ENCODE data around the gene TTC33.

TTC33 gene

DNA sequence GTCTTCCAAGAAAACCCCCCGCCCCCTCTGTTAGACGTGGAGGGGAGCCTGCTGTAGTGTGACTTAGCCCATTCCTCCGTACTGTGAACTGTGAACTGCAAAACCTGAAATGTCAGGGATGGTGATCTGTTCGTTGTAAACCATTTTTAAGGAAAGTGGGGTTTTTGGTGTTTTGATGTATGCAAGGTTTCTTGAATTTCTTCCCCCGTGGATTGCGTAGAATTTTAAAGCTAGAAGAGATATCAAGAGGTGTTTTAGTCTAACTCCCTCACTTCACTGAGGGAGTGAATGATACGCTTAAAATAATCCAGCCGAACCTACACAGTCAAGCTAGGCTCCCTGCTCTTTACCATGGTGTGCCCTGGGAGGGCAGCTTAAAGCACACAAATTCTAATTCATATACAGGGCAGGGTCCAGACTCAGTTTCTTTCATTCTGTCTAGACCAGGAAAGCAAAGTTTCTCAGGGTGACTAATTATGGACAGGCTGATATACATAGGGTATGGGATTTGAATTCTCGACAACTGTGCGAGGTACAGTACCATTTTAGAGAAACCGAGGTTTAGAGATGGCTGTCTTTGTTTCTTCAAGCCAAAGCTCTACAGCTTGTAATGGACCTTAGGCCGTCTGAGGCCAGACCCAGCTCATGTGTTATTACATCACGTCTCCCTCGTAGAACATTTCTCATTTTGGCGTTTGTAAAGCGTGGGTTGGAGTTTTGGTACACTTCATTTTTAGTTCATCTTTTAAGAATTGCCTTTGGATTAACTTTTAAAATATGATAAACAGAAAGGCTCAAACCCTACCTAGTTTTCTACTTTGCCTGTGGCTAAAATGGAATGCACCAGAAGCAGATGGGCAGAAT, 73.4 kb downstream of the TTC33 start:
- H3K4me3 ChIP-seq (ENCODE audit: low read depth, low read length) = no peak overlapping the region
- TF ChIP-seq, protein P1, sequence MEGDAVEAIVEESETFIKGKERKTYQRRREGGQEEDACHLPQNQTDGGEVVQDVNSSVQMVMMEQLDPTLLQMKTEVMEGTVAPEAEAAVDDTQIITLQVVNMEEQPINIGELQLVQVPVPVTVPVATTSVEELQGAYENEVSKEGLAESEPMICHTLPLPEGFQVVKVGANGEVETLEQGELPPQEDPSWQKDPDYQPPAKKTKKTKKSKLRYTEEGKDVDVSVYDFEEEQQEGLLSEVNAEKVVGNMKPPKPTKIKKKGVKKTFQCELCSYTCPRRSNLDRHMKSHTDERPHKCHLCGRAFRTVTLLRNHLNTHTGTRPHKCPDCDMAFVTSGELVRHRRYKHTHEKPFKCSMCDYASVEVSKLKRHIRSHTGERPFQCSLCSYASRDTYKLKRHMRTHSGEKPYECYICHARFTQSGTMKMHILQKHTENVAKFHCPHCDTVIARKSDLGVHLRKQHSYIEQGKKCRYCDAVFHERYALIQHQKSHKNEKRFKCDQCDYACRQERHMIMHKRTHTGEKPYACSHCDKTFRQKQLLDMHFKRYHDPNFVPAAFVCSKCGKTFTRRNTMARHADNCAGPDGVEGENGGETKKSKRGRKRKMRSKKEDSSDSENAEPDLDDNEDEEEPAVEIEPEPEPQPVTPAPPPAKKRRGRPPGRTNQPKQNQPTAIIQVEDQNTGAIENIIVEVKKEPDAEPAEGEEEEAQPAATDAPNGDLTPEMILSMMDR (IDR thresholded peaks at IDR 0.05; ENCODE audit: borderline replicate concordance, insufficient read depth, low read depth, low read length) = no peak

DNA sequence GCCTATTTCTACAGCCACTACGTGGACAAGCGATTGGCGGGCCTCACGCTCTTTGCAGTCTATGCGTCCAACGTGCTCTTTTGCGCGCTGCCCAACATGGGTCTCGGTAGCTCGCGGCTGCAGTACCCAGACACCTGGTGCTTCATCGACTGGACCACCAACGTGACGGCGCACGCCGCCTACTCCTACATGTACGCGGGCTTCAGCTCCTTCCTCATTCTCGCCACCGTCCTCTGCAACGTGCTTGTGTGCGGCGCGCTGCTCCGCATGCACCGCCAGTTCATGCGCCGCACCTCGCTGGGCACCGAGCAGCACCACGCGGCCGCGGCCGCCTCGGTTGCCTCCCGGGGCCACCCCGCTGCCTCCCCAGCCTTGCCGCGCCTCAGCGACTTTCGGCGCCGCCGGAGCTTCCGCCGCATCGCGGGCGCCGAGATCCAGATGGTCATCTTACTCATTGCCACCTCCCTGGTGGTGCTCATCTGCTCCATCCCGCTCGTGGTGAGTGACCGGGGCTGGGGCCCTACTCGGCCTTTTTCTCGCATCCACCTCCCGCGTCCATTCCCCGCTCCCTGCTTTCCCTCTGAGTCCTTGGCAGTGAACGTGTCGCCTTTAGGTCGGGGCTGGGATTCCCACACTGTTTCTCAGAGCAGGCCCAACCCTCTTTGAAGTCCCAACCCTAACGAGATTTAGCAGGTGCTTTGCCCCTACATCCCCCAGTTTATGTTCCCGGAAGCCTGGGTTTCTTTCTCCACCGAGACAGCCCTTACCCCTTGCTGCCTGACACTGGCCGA, 74.2 kb downstream of the TTC33 start:
- TF ChIP-seq, protein P1 (IDR thresholded peaks at IDR 0.05; ENCODE audit: borderline replicate concordance, insufficient read depth, low read depth, low read length) = no peak
- H3K4me3 ChIP-seq (ENCODE audit: low read depth, low read length) = peak overlapping the region; percentile 23

DNA sequence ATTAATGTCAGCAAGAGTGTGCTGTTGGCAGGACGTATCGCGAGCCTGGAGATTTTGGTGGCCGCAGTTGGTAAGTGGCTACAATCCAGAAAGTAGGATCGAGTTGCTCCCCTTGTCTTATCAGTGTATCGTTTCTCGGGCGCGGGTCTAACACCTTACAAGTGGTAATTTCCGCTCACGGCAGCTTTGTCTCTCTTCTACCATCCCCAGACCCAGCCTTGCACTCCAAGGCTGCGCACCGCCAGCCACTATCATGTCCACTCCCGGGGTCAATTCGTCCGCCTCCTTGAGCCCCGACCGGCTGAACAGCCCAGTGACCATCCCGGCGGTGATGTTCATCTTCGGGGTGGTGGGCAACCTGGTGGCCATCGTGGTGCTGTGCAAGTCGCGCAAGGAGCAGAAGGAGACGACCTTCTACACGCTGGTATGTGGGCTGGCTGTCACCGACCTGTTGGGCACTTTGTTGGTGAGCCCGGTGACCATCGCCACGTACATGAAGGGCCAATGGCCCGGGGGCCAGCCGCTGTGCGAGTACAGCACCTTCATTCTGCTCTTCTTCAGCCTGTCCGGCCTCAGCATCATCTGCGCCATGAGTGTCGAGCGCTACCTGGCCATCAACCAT, 74.9 kb downstream of the TTC33 start:
- TF ChIP-seq, protein P1 (IDR thresholded peaks at IDR 0.05; ENCODE audit: borderline replicate concordance, insufficient read depth, low read depth, low read length) = no peak
- H3K4me3 ChIP-seq (ENCODE audit: low read depth, low read length) = peak overlapping the region; percentile 23

DNA sequence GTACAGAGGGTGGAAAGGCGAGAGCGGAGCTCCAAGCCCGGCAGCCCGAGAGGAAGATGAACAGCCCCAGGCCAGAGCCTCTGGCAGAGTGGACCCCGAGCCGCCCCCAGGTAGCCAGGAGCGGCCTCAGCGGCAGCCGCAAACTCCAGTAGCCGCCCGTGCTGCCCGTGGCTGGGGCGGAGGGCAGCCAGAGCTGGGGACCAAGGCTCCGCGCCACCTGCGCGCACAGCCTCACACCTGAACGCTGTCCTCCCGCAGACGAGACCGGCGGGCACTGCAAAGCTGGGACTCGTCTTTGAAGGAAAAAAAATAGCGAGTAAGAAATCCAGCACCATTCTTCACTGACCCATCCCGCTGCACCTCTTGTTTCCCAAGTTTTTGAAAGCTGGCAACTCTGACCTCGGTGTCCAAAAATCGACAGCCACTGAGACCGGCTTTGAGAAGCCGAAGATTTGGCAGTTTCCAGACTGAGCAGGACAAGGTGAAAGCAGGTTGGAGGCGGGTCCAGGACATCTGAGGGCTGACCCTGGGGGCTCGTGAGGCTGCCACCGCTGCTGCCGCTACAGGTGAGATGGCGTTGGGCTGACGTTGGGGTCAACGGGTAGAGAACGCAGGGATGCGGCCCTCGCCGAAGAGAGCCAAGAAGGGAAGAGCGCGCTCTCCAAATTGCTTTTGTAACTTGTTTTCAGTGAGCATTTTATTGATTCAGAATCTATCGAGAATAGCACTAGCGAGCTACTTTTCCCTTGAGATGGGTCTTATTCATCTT, 75.7 kb downstream of the TTC33 start, which contains the start of gene PTGER4:
TSS of gene PTGER4 (plus strand) at position 3 of the 769 bp plus-strand sequence. CDS start 1,079 bp downstream, outside the sequence.
- TF ChIP-seq, protein P1 (IDR thresholded peaks at IDR 0.05; ENCODE audit: borderline replicate concordance, insufficient read depth, low read depth, low read length) = no peak
- peak within 1 kb of the TSS; percentile 66 for H3K4me3 ChIP-seq (ENCODE audit: low read depth, low read length)

DNA sequence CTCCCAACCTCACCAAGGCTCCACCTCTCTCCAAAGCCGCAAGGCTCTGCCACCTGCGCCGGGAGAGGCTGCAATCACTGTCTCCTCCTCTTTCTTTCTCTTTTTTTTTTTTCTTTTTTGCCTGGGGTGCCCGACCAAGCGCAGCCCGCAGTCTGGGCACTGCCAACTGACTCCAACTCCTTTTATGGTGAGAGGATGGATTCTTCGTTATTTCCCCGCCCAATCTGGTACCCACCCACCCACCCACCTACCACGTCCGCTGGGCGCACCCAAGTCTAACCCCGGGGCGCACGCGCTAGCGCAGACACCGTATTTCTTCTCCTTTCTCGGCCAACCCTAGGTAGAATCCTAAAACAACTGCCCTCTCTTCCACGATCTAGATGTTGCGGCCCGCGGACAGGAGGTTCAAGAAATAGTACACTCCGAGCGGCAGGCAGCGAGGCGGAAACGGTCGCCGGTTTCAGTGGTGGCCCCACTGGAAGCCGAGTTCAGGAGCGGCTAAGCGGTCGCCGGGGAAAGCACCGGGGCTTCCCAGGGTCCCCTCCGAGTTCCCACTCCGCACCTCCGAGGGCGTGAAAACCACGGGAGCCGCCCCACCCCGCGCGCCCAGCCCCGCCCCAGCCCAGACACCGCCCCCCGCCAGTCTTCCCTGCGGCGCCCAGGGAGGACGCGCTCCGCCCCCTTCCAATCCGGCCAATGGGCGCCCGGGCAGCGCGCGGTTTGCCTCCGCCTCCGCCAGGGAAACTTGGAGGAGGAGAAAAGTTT, 76.4 kb downstream of the TTC33 start:
- TF ChIP-seq, protein P1 (IDR thresholded peaks at IDR 0.05; ENCODE audit: borderline replicate concordance, insufficient read depth, low read depth, low read length) = no peak
- H3K4me3 ChIP-seq (ENCODE audit: low read depth, low read length) = peak overlapping the region; percentile 66
